Activated T-cell treated with anti-CD3 and anti-CD28 coated beads, Interleukin-2, amount 50 U/mL, for 24 hours (primary cell): ENCODE measurements around the gene UVRAG.

Experiments used
- DNase-seq: peaks from one replicate; pipeline ENCODE4 v3.0.0-alpha.2; 2020
- H3K27ac Mint-ChIP-seq: 2 replicates; pipeline ENCODE4 v1.8.0; 2020; ENCODE audit warnings: mild to moderate bottlenecking, mixed read lengths
- H3K27me3 Mint-ChIP-seq: 2 replicates; pipeline ENCODE4 v1.8.0; 2020; ENCODE audit warnings: mixed read lengths
- H3K36me3 Mint-ChIP-seq: 2 replicates; pipeline ENCODE4 v1.8.0; 2020; ENCODE audit warnings: low read depth, mixed read lengths
- H3K4me1 Mint-ChIP-seq: 2 replicates; pipeline ENCODE4 v1.8.0; 2020; ENCODE audit warnings: low read depth, mixed read lengths
- H3K4me3 Mint-ChIP-seq: 2 replicates; pipeline ENCODE4 v1.8.0; 2020; ENCODE audit warnings: mild to moderate bottlenecking, moderate library complexity, mixed read lengths
- H3K9me3 Mint-ChIP-seq: 2 replicates; pipeline ENCODE4 v1.8.0; 2020; ENCODE audit warnings: mixed read lengths

UVRAG gene

GRCh38 chr11:75938543-75938942 is 123.5 kb downstream of the UVRAG start:
- Mint-ChIP-seq H3K4me1 (peaks cover 4% of the 10 kb centered on the region), H3K9me3 (no peaks in the 10 kb centered on the region), H3K27ac (no peak overlapping the region), H3K27me3 (no peaks in the 10 kb centered on the region), H3K36me3 (peaks cover 1% of the 10 kb centered on the region), H3K4me3 (no peak overlapping the region)
- no peak for DNase-seq

- Mint-ChIP-seq H3K36me3 (no peaks in the 10 kb centered on the region), H3K4me3 (no peak overlapping the region), H3K9me3 (no peaks in the 10 kb centered on the region), H3K4me1 (peaks cover 4% of the 10 kb centered on the region), H3K27me3 (no peaks in the 10 kb centered on the region), H3K27ac (no peak overlapping the region)
- DNase-seq: no peak
Observed at GRCh38 chr11:75939516-75939915, 124.5 kb downstream of the UVRAG start.

- H3K36me3 Mint-ChIP-seq: no peaks in the 10 kb centered on the region
- H3K27ac Mint-ChIP-seq: no peak overlapping the region
- DNase-seq: no peak
- H3K4me1 Mint-ChIP-seq: peaks cover 5% of the 10 kb centered on the region
- no peak overlapping the region for H3K4me3 Mint-ChIP-seq
- no peaks in the 10 kb centered on the region for H3K9me3 Mint-ChIP-seq
- no peaks in the 10 kb centered on the region for H3K27me3 Mint-ChIP-seq
Observed at GRCh38 chr11:75939992-75940391, 125.0 kb downstream of the UVRAG start.

- Mint-ChIP-seq H3K27ac (no peak overlapping the region), H3K9me3 (no peaks in the 10 kb centered on the region)
Observed at GRCh38 chr11:75940911-75941310, 125.9 kb downstream of the UVRAG start.

GRCh38 chr11:75944515-75944914 is 129.5 kb downstream of the UVRAG start:
- H3K4me3 Mint-ChIP-seq: no peak overlapping the region
- H3K27ac Mint-ChIP-seq: no peak overlapping the region
- H3K9me3 Mint-ChIP-seq: no peaks in the 10 kb centered on the region
- DNase-seq: no peak
- H3K27me3 Mint-ChIP-seq: no peaks in the 10 kb centered on the region
- H3K4me1 Mint-ChIP-seq: peaks cover 16% of the 10 kb centered on the region
- no peaks in the 10 kb centered on the region for H3K36me3 Mint-ChIP-seq

More at GRCh38 chr11:75940911-75941310, 125.9 kb downstream of the UVRAG start:
- Mint-ChIP-seq H3K27me3 (no peaks in the 10 kb centered on the region), H3K36me3 (no peaks in the 10 kb centered on the region), H3K4me1 (peaks cover 8% of the 10 kb centered on the region), H3K4me3 (no peak overlapping the region)
- DNase-seq: no peak

GRCh38 chr11:75945446-75945845 is 130.4 kb downstream of the UVRAG start:
- H3K27me3 Mint-ChIP-seq: no peaks in the 10 kb centered on the region
- peaks cover 12% of the 10 kb centered on the region for H3K4me1 Mint-ChIP-seq
- no peak overlapping the region for H3K4me3 Mint-ChIP-seq
- H3K27ac Mint-ChIP-seq: no peak overlapping the region
- H3K36me3 Mint-ChIP-seq: no peaks in the 10 kb centered on the region
- no peaks in the 10 kb centered on the region for H3K9me3 Mint-ChIP-seq
- DNase-seq: no peak

GRCh38 chr11:75945947-75946346 is 130.9 kb downstream of the UVRAG start:
- peaks cover 12% of the 10 kb centered on the region for H3K4me1 Mint-ChIP-seq
- H3K4me3 Mint-ChIP-seq: no peak overlapping the region
- no peaks in the 10 kb centered on the region for H3K36me3 Mint-ChIP-seq
- H3K27me3 Mint-ChIP-seq: no peaks in the 10 kb centered on the region
- H3K27ac Mint-ChIP-seq: no peak overlapping the region
- H3K9me3 Mint-ChIP-seq: no peaks in the 10 kb centered on the region
- no peak for DNase-seq

GRCh38 chr11:75946531-75947530 is 131.8 kb downstream of the UVRAG start:
- no peaks in the 10 kb centered on the region for H3K36me3 Mint-ChIP-seq
- no peaks in the 10 kb centered on the region for H3K27me3 Mint-ChIP-seq
- no peaks in the 10 kb centered on the region for H3K9me3 Mint-ChIP-seq
- DNase-seq: no peak
- no peak overlapping the region for H3K4me3 Mint-ChIP-seq
- H3K27ac Mint-ChIP-seq: no peak overlapping the region
- peaks cover 12% of the 10 kb centered on the region for H3K4me1 Mint-ChIP-seq

- peaks cover 12% of the 10 kb centered on the region for H3K4me1 Mint-ChIP-seq
- H3K36me3 Mint-ChIP-seq: peaks cover 2% of the 10 kb centered on the region
- H3K4me3 Mint-ChIP-seq: no peak overlapping the region
- DNase-seq: no peak
- H3K27me3 Mint-ChIP-seq: no peaks in the 10 kb centered on the region
- no peaks in the 10 kb centered on the region for H3K9me3 Mint-ChIP-seq
- no peak overlapping the region for H3K27ac Mint-ChIP-seq
Observed at GRCh38 chr11:75949023-75949672, 134.1 kb downstream of the UVRAG start.

GRCh38 chr11:75950141-75950540 is 135.1 kb downstream of the UVRAG start:
- H3K9me3 Mint-ChIP-seq: no peaks in the 10 kb centered on the region
- no peak overlapping the region for H3K4me3 Mint-ChIP-seq
- DNase-seq: no peak
- H3K27me3 Mint-ChIP-seq: no peaks in the 10 kb centered on the region
- peaks cover 2% of the 10 kb centered on the region for H3K36me3 Mint-ChIP-seq
- H3K4me1 Mint-ChIP-seq: peaks cover 9% of the 10 kb centered on the region
- H3K27ac Mint-ChIP-seq: no peak overlapping the region

- Mint-ChIP-seq H3K27ac (no peak overlapping the region), H3K4me1 (peaks cover 3% of the 10 kb centered on the region), H3K9me3 (no peaks in the 10 kb centered on the region), H3K27me3 (no peaks in the 10 kb centered on the region), H3K36me3 (peaks cover 8% of the 10 kb centered on the region), H3K4me3 (no peak overlapping the region)
- DNase-seq: no peak
Observed at GRCh38 chr11:75954039-75954438, 139.0 kb downstream of the UVRAG start.

- Mint-ChIP-seq H3K27me3 (no peaks in the 10 kb centered on the region), H3K4me3 (no peak overlapping the region), H3K36me3 (peaks cover 8% of the 10 kb centered on the region), H3K4me1 (peaks cover 8% of the 10 kb centered on the region), H3K9me3 (no peaks in the 10 kb centered on the region), H3K27ac (no peak overlapping the region)
- no peak for DNase-seq
Observed at GRCh38 chr11:75955443-75955842, 140.4 kb downstream of the UVRAG start.

- no peak for DNase-seq
- Mint-ChIP-seq H3K36me3 (peaks cover 22% of the 10 kb centered on the region), H3K27me3 (no peaks in the 10 kb centered on the region), H3K4me1 (peaks cover 8% of the 10 kb centered on the region), H3K9me3 (no peaks in the 10 kb centered on the region), H3K4me3 (no peak overlapping the region), H3K27ac (no peak overlapping the region)
Observed at GRCh38 chr11:75959540-75959939, 144.5 kb downstream of the UVRAG start.

- DNase-seq: no peak
- H3K36me3 Mint-ChIP-seq: peaks cover 24% of the 10 kb centered on the region
- H3K27me3 Mint-ChIP-seq: no peaks in the 10 kb centered on the region
- H3K4me1 Mint-ChIP-seq: peaks cover 22% of the 10 kb centered on the region
- no peak overlapping the region for H3K27ac Mint-ChIP-seq
- no peak overlapping the region for H3K4me3 Mint-ChIP-seq
- no peaks in the 10 kb centered on the region for H3K9me3 Mint-ChIP-seq
Observed at GRCh38 chr11:75964071-75964470, 149.1 kb downstream of the UVRAG start.
